ENCODE measurements around the gene PPM1F. TPM values are rescaled to one million over a fixed set of nuclear protein-coding genes. Genes with fewer than 3 reads are reported as not detected.

The PPM1F gene
- total RNA-seq, 2 donors from 2014 or later, result 14.5 to 26.4 TPM

DNA sequence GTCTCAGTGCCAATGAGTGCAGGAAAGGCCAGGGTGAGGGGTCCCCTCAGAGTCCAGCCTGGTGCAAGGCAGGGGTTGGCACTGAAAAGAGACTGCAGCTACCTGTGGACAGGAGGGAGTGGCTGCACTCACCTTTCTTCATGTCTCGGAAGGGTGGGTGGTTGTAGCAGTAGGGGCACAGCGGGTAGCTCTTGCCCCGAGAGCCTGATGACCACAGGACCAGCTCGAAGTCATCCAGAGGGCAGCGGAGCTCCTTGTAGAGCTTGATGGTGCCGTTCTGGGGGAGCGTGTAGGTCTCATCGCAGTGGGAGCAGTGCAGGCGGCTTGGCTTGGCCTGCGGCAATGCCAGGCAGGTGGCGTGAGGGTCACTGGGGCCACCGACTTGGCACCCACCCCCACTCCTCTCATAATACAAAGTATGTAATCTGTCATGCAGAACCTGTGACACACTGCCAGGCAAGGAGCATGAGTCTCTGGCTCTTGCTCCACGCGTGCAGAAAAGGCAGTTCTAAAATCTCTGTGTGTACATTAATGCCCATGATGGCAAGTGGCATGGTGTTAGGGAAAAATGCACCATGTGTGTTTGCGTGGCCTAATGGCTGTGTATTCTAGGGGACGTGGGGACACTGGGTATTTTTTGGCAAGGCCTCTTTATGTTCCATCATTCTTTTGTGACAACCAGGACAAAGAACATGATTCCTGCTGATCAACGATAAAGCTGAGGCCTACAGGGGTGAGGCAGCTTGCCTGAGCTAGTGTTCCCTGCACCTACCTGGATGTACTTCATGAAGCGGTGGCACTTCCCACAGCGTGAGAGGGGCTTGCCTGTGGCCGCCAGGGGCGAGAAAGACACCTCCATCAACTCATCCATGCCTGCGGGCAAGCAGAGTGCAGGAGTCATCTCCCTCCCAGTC lies 6.0 kb upstream of the PPM1F start:
- Histone ChIP-seq H3K4me1 (no peaks in the 10 kb centered on the region), H3K27ac (no peak overlapping the region), H3K4me3 (no peak overlapping the region), H3K36me3 (replicated peaks in 1 of 2; ENCODE audit: insufficient read depth in 1 of 2, low read depth in 2 of 2) (peaks cover 0 to 8% of the 10 kb centered on the region in 2 donors), H3K9me3 (no peaks in the 10 kb centered on the region), H3K27me3 (no peaks in the 10 kb centered on the region)
- intact Hi-C loops (cut with DNase I), result no loop called here
- DNase-seq (no peak), ATAC-seq (no peak)
- WGBS, 2 donors, result 89 to 91% methylated on average over 5 to 22 of the region's 22 CpGs
- TF ChIP-seq, protein P1, sequence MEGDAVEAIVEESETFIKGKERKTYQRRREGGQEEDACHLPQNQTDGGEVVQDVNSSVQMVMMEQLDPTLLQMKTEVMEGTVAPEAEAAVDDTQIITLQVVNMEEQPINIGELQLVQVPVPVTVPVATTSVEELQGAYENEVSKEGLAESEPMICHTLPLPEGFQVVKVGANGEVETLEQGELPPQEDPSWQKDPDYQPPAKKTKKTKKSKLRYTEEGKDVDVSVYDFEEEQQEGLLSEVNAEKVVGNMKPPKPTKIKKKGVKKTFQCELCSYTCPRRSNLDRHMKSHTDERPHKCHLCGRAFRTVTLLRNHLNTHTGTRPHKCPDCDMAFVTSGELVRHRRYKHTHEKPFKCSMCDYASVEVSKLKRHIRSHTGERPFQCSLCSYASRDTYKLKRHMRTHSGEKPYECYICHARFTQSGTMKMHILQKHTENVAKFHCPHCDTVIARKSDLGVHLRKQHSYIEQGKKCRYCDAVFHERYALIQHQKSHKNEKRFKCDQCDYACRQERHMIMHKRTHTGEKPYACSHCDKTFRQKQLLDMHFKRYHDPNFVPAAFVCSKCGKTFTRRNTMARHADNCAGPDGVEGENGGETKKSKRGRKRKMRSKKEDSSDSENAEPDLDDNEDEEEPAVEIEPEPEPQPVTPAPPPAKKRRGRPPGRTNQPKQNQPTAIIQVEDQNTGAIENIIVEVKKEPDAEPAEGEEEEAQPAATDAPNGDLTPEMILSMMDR (IDR thresholded peaks at IDR 0.05), result no peak
- TF ChIP-seq POLR2A (IDR thresholded peaks at IDR 0.05), result no peak

DNA sequence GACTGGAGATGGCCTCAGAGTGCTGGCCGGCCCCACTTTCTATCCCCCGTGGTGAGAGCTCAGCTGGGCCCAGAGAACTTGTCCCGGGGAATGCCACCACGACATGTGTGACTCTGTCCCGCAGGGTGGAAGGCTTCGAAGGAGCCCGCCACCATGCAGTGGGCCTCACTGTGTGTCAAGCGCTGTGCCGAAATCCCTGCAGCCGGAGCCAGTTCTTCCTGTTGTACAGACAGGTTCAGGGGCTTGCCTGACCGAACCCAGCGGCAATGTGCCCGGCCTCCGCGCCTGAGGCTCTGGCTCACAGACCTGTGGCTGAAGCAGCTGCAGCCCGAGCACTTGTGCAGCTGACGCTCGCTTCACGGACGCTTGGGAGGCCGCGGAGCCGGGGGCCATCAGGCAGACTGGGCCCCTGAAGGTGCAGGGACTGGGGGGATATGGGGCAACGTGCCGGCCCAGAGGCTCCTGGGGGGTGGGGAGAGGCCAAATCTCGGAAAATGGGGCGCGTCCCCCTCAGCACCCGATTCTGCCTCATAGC lies 650 bp downstream of the PPM1F start:
- Histone ChIP-seq H3K27me3 (no peaks in the 10 kb centered on the region), H3K9me3 (no peaks in the 10 kb centered on the region), H3K4me3 (peak overlapping the region; percentile 46 to 88), H3K4me1 (peaks cover 14% of the 10 kb centered on the region), H3K27ac (peak overlapping the region in 3 of 4 donors; percentile 31 to 70 (median 66)), H3K36me3 (replicated peaks in 1 of 2; ENCODE audit: insufficient read depth in 1 of 2, low read depth in 2 of 2) (no peaks in the 10 kb centered on the region)
- no peak for TF ChIP-seq POLR2A (IDR thresholded peaks at IDR 0.05)
- TF ChIP-seq, protein P1 (IDR thresholded peaks at IDR 0.05), result no peak
- ATAC-seq, result peak; percentile 39
- 5 to 18% methylated on average over 7 to 29 of the region's 29 CpGs for WGBS, 2 donors
- peak; percentile 51 to 68 (median 56) for DNase-seq
- intact Hi-C loops (cut with DNase I), result no loop called here

DNA sequence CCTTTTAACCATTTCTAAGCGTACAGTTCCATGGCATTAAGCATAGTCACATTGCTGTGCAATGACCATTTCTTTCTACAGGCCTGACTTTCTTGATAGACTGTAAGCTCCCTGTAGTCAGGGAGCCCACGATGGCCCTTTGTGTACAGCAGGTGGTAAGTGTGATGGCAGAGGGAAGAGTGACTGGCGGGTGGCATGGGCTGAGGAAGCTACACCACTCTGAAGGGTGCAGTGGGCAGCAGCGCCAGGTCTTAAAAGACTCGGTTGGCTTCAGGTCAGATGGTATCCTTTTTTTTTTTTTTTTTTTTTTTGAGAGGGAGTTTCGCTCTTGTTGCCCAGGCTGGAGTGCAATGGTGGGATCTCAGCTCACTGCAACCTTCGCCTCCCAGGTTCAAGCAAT lies 1.6 kb downstream of the PPM1F start:
- H3K36me3 ChIP-seq (replicated peaks in 1 of 2; ENCODE audit: insufficient read depth in 1 of 2, low read depth in 2 of 2), result no peaks in the 10 kb centered on the region
- no peak overlapping the region for H3K27ac ChIP-seq
- H3K4me1 ChIP-seq, result peaks cover 14% of the 10 kb centered on the region
- TF ChIP-seq POLR2A (IDR thresholded peaks at IDR 0.05), result no peak
- TF ChIP-seq, protein P1 (IDR thresholded peaks at IDR 0.05), result no peak
- ATAC-seq (no peak), DNase-seq (no peak)
- no peaks in the 10 kb centered on the region for H3K9me3 ChIP-seq
- no peak overlapping the region for H3K4me3 ChIP-seq
- WGBS, 2 donors, result 92 to 94% methylated on average over 7 of the region's 7 CpGs
- intact Hi-C loops (cut with DNase I), result no loop called here
- H3K27me3 ChIP-seq, result no peaks in the 10 kb centered on the region

DNA sequence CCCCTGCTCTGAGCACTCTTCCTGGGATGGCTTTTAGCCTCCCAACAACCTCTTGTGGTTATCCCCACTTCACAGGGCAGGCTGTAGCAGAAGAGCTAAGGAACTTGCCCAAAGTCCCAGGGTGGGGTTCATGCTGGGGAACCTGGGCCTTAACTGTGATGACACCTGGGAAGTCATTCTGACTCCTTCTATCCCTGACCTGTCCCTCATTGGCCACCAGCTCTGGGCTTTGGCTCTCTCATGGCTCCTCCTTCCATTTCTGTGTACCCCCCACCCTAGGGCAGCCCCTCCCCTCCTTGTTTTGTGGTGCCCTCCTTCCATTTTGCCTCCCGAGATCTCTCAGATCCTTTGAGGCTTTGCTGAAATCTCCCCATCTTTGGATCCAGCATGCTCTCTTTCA lies 2.7 kb downstream of the PPM1F start:
- intact Hi-C loops (cut with DNase I), result no loop called here
- Histone ChIP-seq H3K9me3 (no peaks in the 10 kb centered on the region), H3K36me3 (replicated peaks in 1 of 2; ENCODE audit: insufficient read depth in 1 of 2, low read depth in 2 of 2) (no peaks in the 10 kb centered on the region), H3K4me3 (no peak overlapping the region), H3K4me1 (peaks cover 14% of the 10 kb centered on the region), H3K27ac (peak overlapping the region in 2 of 4 donors; percentile 28 to 43), H3K27me3 (no peaks in the 10 kb centered on the region)
- DNase-seq (no peak), ATAC-seq (no peak)
- TF ChIP-seq POLR2A (IDR thresholded peaks at IDR 0.05), result no peak
- TF ChIP-seq, protein P1 (IDR thresholded peaks at IDR 0.05), result no peak
- 84 to 100% methylated on average over 1 of the region's 1 CpG for WGBS, 2 donors
